VCaP (cell line): Measurements from ENCODE around the gene MALAT1.
A peak's percentile ranks its signal among the peaks of the same experiment; 100 is the strongest.

ENCODE experiments used
- H3K27ac ChIP-seq: fragments of 450-650 bp; 2 replicates; pipeline ENCODE4 v1.5.1; 2017
- CTCF ChIP-seq: fragments of 450-650 bp; conservative IDR thresholded peaks from 2 replicates; pipeline ENCODE4 v1.5.1; 2017; ENCODE audit warnings: mild to moderate bottlenecking, moderate library complexity

The MALAT1 gene

DNA sequence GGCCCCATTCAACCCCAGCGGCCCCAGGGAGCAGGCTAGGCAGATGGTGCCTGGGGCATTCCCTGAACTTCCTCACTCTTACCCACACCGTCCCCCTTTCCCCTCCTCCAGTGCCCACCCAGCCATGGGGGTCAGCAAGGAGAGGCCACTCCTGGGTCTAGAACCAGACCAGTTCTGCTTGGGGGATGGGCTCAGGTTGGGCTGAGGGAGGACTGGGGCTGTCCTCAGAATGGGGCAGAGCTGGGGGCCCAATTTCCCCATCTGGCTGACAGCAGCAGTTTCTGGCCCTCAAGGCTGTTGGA, 38.4 kb downstream of the MALAT1 start:
- no peak for TF ChIP-seq CTCF
- H3K27ac ChIP-seq, result peak overlapping the region; percentile 98

- TF ChIP-seq CTCF, result no peak
- H3K27ac ChIP-seq, result peak overlapping the region; percentile 98
These were observed 38.9 kb downstream of the MALAT1 start for GRCh38 chr11:65537620-65538231.

GRCh38 chr11:65538232-65538914, 39.5 kb downstream of the MALAT1 start:
- H3K27ac ChIP-seq, result peak overlapping the region; percentile 98
- no peak for TF ChIP-seq CTCF

- H3K27ac ChIP-seq, result peak overlapping the region; percentile 98
- TF ChIP-seq CTCF, result no peak
These were observed 40.3 kb downstream of the MALAT1 start for GRCh38 chr11:65538915-65539743.

DNA sequence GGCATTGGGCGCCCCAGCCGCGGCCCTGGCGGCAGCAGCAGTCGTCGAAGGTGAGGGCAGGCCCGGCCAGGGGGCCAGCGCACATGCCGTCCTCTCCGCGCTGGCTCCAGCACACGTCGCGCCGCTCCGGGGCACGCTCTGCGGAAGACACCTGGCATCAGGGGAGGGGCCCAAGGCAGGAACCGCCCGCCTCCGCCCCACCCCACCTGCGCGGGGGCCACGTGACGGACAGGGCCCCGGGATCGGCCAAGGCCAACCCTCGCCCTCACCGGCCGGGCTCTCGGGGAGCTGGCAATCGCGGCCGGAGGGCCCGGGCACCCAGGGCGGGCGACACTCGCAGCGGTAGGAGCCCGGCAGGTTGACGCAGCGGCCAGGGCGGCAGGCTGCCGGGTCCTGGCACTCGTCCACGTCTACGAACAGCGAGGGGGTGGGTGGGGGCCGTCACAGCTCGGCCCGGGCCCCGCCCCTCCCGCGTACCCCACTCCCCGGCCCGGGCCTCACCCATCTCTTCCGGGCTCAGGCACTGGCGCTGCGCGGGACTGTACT, 41.0 kb downstream of the MALAT1 start:
- no peak; the same call in none of the 2 replicates for TF ChIP-seq CTCF
- H3K27ac ChIP-seq, result peak overlapping the region; percentile 98

- H3K27ac ChIP-seq, result peak overlapping the region; percentile 98
- TF ChIP-seq CTCF, result peak; percentile 99
These were observed 41.6 kb downstream of the MALAT1 start for GRCh38 chr11:65540290-65541092.
